Measurements from ENCODE around the gene RAB11FIP3.

Gene RAB11FIP3

DNA sequence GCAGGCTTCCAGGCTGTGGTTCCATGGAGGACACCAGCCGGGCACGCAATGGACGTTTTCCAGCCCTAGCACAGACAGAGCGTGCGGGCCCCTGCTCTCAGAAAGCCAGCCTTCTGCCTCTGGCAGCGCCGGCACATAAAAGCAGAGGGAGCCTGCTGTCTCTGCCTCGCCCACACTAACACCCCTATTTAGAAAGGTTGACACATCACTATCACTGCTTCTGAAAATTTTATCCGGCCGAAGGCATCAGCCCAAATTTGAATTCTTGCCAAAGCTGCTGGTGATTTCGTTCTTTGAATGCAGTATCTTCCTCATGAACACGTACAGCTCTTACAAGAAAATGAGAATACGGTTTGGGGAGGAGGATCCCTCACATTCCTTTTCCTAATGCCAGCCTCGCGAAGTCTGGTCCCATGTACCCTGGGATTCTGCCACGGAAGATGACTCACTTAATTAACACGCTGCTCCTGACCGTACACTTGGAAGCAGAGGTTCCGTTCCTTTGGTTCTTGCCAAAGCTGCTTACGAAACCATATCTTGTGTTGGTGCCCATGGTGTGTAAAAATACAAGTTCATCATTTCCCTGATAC is 1.3 kb upstream of the RAB11FIP3 start:
- DNase-seq (ENCODE audit: low read depth in 2 of 3, low spot score in 2 of 3), result no peak

DNA sequence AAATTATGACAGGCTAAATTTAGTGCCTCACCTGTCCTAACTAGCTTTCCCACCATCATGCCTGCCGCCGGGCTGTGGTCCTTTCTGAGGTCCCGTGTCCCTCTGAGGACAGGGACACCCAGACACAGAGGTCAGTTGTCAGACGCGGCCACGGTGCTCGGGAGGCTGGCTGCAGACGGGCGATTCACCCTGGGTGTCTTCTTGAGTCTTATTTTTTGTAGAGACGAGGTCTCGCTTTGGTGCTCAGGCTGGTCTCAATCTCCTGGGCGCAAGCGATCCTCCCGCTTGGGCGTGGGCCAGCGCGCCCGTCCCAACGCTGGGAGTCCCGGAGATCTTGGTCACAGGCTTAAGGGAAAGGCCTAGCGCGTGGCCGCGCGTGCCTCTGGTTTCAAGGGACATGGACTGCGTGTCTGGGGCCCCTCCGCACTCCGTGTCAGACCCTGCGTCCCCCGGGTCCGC is 797 bp upstream of the RAB11FIP3 start:
- no peak for DNase-seq (ENCODE audit: low read depth in 2 of 3, low spot score in 2 of 3)

GRCh38 chr16:425740-426114 is 278 bp downstream of the RAB11FIP3 start:
- no peak for DNase-seq (ENCODE audit: low read depth in 2 of 3, low spot score in 2 of 3)

DNA sequence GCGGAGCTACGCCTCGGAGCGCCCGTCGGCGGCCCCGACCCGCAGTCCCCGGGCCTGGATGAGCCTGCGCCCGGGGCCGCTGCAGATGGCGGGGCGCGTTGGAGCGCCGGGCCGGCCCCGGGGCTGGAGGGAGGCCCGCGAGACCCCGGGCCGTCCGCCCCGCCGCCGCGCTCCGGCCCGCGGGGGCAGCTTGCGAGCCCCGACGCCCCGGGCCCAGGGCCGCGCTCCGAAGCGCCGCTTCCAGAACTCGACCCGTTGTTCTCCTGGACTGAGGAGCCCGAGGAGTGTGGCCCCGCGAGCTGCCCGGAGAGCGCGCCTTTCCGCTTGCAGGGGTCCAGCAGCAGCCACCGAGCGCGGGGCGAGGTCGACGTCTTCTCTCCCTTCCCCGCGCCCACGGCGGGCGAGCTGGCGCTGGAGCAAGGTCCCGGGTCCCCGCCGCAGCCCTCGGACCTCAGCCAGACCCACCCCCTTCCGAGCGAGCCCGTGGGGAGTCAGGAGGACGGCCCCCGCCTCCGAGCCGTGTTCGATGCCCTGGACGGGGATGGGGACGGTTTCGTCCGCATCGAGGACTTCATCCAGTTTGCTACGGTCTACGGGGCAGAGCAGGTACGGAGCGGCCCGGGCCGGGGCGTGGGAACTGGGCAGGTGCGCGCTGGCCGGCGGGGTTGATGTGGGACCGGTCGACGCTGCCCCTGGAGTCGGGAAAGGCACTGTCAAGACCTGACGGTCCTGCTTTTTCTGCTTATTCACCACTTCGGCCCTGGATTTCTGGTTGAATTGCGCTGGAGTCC is 861 bp downstream of the RAB11FIP3 start:
- peak in 1 of 3 experiments; percentile 15 for DNase-seq (ENCODE audit: low read depth in 2 of 3, low spot score in 2 of 3)

DNA sequence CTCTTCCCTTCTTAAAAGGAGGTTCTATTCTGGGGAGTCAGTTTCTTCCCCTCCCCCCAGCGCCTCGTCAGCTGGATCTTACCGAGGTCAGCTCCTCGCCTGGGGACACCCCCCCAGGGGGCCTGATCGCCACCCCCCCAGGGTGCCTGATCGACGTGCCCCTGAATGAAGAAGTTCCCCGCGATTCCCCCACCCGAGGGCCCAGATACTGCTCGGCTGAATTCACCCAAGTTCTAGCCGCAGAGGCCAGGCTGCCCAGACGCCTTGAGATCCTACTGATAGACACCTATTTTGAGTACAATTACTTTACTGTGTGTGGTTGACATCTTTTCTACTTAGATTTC is 1.4 kb downstream of the RAB11FIP3 start:
- no peak for DNase-seq (ENCODE audit: low read depth in 2 of 3, low spot score in 2 of 3)

DNA sequence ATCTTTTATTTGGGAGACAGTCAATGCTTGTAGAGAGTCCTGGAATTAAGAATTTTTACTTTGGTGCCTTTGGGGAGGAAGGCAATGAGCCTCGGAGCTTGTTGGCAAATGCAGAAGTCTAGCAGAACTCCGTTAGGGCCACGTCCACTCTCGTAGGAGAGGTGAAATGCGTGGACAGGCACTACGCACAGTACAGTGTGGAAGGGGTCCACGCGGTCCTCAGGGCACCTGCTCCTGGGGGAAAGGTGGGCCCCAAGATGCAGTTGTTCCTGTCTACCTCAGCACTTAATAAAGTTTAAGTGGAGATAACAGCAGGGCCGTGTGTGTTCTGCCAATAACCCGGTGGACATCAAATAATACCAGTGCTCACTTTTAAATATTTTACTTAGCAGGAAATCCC is 1.8 kb downstream of the RAB11FIP3 start:
- DNase-seq (ENCODE audit: low read depth in 2 of 3, low spot score in 2 of 3), result no peak

DNA sequence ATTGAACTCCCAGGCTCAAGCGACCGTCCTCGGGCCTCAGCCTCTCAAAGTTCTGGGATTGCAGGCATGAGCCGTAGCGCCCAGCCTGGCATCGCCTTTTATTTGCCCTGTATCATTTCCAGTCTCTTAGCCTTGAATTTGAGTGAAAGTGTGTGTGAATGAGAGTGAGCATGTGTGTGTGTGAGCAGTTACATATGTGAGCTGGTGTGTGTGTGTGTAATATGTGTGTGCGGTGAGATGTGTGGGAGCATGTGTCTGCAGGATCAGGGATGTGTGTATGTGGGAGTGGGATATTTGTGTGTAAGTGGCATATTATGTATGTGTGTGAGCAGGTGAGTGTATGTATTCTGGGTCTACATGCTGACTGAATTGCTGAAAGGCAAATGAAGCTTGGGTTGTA is 5.5 kb downstream of the RAB11FIP3 start:
- no peak for DNase-seq (ENCODE audit: low read depth in 2 of 3, low spot score in 2 of 3)

GRCh38 chr16:440627-441026 is 15.2 kb downstream of the RAB11FIP3 start:
- no peak for DNase-seq (ENCODE audit: low read depth in 2 of 3, low spot score in 2 of 3)

DNA sequence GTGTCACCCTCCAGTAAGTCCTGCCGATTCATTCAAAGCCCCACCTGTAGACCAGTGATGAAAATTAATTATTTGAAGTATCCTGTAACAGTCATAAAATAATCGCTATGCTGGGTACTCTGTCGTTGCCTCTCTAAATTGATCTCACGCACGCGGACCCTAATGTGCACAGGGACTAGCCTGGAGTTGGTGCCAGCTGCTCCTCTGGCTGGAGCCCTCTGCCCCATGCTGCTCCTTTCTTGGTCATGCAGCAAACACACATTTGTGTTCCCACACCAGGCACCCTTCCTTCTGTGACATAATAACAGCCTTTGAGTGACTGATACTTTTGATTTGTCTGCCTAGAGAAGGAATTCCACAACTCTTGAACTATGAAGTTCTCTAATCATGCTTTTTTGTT is 16.0 kb downstream of the RAB11FIP3 start:
- no peak for DNase-seq (ENCODE audit: low read depth in 2 of 3, low spot score in 2 of 3)

DNA sequence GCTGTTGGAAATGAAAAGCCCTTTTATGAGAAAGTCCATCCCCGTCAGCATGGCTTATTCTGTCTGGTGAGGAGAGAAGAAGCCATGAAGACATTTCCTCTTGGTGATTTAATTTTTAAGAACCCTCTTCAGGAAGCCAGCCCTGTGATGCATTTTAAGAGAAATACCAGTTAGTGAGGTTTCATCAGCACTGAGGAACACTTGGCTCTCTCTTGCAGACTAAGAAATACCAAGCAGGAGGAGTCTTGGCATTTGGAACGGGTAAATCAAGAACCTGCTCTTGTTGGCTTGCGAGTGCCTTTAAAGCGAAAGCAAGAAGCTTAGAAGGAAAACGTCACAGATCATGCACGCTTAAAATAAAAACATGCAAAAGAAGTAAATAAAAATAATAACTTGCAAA is 17.5 kb downstream of the RAB11FIP3 start:
- no peak for DNase-seq (ENCODE audit: low read depth in 2 of 3, low spot score in 2 of 3)

DNA sequence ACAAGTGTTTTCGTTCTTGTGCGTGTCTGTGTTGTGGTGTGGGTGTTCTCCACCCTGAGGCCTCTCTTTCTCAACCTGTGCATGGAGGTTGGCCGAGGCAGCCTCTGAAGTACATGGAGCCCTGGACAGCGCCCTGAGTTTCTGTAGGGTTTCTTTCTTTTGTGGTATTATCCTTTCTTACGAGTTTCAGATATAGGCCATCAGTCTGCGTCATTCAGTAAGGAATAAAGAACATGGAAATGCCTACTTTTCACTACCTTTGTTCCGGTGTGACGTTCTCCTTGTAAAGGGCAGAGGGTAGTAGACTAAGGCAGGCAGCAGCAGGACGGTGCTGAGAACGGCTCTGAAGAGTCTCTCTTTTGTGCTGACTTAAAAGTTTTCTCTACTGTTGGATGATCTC is 18.6 kb downstream of the RAB11FIP3 start:
- no peak for DNase-seq (ENCODE audit: low read depth in 2 of 3, low spot score in 2 of 3)

- no peak for DNase-seq (ENCODE audit: low read depth in 2 of 3, low spot score in 2 of 3)
Measured at GRCh38 chr16:445566-445965, 20.1 kb downstream of the RAB11FIP3 start.

- no peak for DNase-seq (ENCODE audit: low read depth in 2 of 3, low spot score in 2 of 3)
Measured at GRCh38 chr16:450385-450784, 24.9 kb downstream of the RAB11FIP3 start.

DNA sequence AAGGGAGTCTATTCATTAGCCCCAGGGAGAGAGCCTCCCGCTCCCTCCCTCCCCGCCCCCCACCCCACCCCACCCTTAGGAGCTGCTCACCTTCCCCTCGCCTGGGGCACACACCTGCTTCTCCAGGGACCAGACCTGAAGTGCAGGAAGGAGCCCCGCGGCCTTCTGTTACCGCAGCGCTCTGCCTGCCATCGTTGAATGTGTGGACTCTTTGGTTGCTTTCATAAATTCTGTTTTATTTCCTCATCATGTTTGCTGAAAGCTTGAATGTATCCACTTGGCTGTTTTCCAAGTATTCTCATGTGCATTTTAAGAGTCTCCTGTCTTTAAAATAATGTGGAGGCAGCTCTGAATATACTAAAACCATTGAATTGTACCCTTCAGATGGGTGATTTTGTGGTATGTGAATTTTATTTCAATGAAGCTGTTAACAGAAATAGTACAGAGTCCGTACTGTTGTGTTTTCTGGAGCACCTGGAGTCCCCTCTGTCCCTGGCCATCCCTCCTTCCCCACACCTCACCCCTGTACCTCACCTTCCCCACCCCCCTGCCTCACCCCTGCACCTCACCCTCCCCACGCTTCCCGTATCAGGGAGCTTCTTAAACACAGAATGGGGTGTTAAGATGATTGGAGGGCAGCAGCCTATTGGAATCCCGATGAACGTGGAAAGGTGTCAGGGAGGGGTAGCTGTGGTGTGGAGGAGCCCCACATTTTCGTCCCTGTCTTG is 25.5 kb downstream of the RAB11FIP3 start:
- no peak for DNase-seq (ENCODE audit: low read depth in 2 of 3, low spot score in 2 of 3)

- no peak for DNase-seq (ENCODE audit: low read depth in 2 of 3, low spot score in 2 of 3)
Measured at GRCh38 chr16:454397-454940, 29.0 kb downstream of the RAB11FIP3 start.

- DNase-seq (ENCODE audit: low read depth in 2 of 3, low spot score in 2 of 3), result no peak
Measured at GRCh38 chr16:455453-455852, 30.0 kb downstream of the RAB11FIP3 start.

DNA sequence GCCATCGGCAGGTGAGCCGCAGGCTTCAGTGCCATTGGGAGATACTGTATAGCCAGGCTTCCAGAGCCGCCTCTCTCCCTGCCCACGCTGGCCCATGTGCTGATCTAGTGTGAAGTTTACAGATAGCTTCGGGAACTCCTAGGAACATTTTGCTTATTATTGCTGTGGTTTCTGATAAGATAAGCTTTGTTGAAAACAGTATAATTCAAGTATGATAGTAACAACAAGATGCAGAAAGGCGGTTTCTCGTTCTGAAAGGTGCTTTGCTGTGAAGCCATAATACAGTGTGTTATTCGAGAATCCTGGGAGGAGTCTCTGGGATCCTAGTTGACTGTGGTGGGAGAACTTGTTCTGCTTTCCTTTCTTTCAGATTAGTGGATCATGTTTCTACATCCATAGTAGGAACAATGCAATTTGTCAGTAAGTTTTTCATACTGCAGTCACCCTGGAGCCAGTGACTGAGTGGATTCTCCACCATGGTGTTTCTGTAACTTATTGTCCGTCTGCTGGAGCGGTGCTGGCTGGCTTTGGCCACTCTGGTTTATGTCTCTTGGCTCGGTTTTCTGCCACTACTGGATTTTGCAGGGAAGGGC is 31.5 kb downstream of the RAB11FIP3 start:
- no peak for DNase-seq (ENCODE audit: low read depth in 2 of 3, low spot score in 2 of 3)

DNA sequence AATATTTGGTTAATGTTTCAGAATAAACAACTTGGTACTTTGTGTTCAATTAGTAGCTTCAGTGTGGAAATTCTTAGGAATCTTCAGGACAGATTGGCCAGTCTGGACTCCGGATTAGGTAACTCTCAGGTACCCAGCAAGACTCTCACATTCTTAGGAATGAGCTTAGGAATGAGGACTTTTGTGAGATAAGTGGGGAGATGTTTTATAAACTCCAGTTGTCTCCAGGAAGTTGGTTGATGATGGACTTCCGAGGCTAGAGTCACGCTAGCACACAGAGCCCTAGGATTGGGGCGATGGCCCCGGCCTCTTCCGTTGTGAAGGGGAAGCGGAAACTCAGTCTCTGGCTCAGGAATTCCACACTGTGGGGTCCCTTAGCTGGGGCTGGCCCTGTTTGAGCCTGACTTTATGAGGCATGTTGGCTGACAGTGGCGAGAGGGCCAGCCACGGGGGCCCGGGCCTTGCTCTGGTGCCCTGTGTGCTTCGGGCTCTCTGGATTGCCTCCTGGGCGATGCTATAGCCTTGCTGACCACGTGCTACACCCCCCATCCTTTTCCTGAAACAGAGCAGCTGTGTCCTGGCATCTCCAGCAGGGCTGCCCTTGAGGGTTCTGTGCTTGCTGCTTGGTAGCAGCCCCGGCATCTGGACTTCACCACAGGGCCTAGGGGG is 32.4 kb downstream of the RAB11FIP3 start:
- DNase-seq (ENCODE audit: low read depth in 2 of 3, low spot score in 2 of 3), result no peak

DNA sequence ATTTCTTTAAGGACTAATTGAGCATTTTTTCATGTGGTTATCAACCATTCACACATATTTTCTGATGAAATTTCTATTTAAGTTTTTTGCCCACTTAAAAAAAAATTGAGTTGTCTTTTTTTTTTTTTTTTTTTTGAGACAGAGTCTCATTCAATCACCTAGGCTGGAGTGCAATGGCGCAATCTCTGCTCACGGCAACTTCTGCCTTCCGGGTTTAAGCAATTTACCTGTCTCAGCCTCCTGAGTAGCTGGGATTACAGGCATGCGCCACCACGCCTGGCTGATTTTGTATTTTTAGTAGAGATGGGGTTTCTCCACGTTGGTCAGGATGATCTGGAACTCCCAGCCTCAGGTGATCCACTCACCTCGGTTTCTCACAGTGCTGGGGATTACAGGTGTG is 34.3 kb downstream of the RAB11FIP3 start:
- DNase-seq (ENCODE audit: low read depth in 2 of 3, low spot score in 2 of 3), result no peak

DNA sequence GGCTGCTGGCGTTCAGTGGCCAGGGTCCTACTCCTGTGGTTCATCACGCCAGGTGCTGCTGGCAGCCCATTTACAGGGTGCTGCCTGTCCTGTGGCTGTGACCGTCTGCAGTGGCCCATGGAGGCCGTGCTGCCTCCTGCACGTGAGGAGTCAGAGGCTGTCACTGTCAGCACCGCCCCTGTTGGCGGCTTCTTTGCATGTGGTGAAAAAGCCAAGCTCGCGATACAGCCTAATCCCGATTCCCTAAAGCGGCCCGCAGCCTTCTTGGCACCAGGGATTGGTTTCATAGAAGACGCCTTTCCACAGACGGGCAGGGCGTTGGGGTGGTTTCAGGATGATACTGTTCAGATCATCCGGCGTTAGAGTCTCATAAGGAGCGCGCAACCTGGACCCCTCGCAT is 35.3 kb downstream of the RAB11FIP3 start:
- no peak for DNase-seq (ENCODE audit: low read depth in 2 of 3, low spot score in 2 of 3)

DNA sequence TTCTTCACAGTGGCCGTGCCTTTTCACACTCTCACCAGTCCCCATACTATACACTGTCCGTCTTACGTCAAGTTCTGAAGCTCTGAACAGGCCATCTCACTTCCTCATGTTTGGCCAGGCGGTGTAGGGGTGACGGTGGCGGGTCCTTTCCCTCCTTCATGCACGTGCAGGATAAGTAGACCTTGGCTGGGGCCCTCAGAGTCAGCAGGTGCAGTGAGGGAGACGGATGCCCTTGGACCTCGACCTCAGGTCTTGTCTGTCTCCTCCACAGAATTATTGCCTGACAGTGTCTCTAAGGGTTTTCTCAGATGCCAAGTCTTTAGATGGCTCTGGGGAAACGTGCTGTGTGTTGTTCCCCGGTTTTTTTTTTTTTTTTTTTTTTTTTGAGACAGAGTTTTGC is 37.6 kb downstream of the RAB11FIP3 start:
- no peak for DNase-seq (ENCODE audit: low read depth in 2 of 3, low spot score in 2 of 3)
